IPS-18a (cell line): ENCODE data around the gene CSN3.
"Not testable (repeated sequence)": the region's sequence is repeated elsewhere in the genome, so short reads cannot be mapped to it uniquely, and the experiment has no call there.

ENCODE experiments used
- H3K27ac ChIP-seq: one replicate; pipeline ENCODE4 v1.5.1; 2013; ENCODE audit warnings: low read length
- H3K27me3 ChIP-seq: one replicate; pipeline ENCODE4 v1.6.1; 2013; ENCODE audit warnings: mild to moderate bottlenecking, low read length; ENCODE audit not compliant: control insufficient read depth, insufficient read depth
- H3K36me3 ChIP-seq: one replicate; pipeline ENCODE4 v1.6.1; 2013; ENCODE audit warnings: low read depth, low read length; ENCODE audit not compliant: control insufficient read depth
- H3K4me1 ChIP-seq: one replicate; pipeline ENCODE4 v1.6.1; 2013; ENCODE audit warnings: low read depth, low read length; ENCODE audit not compliant: control insufficient read depth
- H3K4me3 ChIP-seq: one replicate; pipeline ENCODE4 v1.5.1; 2013; ENCODE audit warnings: low read length
- H3K9ac ChIP-seq: one replicate; pipeline ENCODE4 v1.6.1; 2013; ENCODE audit warnings: mild to moderate bottlenecking, low read length, moderate library complexity
- H3K9me3 ChIP-seq: one replicate; pipeline ENCODE4 v1.6.1; 2013; ENCODE audit warnings: low read depth, low read length; ENCODE audit not compliant: control insufficient read depth

The CSN3 gene, protein sequence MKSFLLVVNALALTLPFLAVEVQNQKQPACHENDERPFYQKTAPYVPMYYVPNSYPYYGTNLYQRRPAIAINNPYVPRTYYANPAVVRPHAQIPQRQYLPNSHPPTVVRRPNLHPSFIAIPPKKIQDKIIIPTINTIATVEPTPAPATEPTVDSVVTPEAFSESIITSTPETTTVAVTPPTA

GRCh38 chr4:70242297-70242696 lies at the start of gene CSN3:
CSN3 (plus strand) TSS chr4:70242597; CDS start chr4:70244820, 2,223 bp downstream.
- not testable (repeated sequence) for H3K36me3 ChIP-seq, H3K27me3 ChIP-seq, H3K4me1 ChIP-seq, H3K4me3 ChIP-seq, H3K9ac ChIP-seq, H3K9me3 ChIP-seq, H3K27ac ChIP-seq

DNA sequence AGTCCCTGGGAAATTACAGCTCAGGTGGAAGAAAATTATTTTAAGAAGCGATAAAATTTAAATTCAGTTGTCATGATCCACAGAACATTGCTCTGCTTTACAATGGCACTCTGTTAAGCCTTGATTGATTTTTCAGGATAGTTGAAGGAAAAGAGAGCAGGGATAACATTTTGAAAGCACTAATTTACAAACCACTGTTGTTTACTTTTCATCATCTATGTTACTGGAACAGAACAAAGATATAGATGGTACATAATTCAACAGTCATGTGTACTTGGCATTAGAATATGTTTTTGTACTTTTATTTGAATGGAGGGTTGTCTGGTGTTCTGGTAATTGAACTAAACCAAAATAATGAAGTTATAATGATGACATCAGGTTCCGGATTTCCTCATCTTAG lies 49.5 kb upstream of the CSN3 start:
- Histone ChIP-seq H3K36me3 (no peaks in the 10 kb centered on the region), H3K27me3 (no peaks in the 10 kb centered on the region), H3K4me1 (peaks cover 5% of the 10 kb centered on the region), H3K9ac (no peak overlapping the region), H3K27ac (no peak overlapping the region), H3K4me3 (no peak overlapping the region), H3K9me3 (no peaks in the 10 kb centered on the region)

GRCh38 chr4:70195425-70195824 lies 47.0 kb upstream of the CSN3 start, which contains the start of gene ODAM:
ODAM (plus strand) TSS chr4:70195725; CDS start chr4:70196544, 819 bp downstream.
- H3K36me3 ChIP-seq = no peaks in the 10 kb centered on the region
- peaks cover 6% of the 10 kb centered on the region for H3K4me1 ChIP-seq
- H3K27ac ChIP-seq = no peak within 1 kb of the TSS
- H3K27me3 ChIP-seq = no peaks in the 10 kb centered on the region
- H3K9ac ChIP-seq = no peak within 1 kb of the TSS
- H3K4me3 ChIP-seq = no peak within 1 kb of the TSS
- no peaks in the 10 kb centered on the region for H3K9me3 ChIP-seq

DNA sequence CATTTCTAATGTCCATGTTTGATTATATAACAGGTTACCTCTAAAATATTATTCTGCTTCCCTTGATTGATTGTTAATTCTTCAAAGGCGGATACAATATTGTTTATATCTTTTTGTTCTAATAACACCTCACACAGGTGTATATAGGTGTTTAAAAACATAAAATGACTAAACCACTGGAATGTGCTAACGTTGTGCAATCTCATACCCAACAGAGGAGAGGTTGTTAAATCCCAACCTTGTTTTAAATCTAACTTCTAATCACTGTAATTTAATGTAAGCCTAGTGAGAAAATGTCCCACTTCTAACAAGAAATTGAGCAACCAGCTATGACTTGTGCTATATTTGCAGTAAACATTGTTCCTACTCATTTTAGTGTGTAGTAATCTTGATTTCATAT lies 45.5 kb upstream of the CSN3 start:
- H3K27ac ChIP-seq = no peak overlapping the region
- peaks cover 6% of the 10 kb centered on the region for H3K4me1 ChIP-seq
- no peak overlapping the region for H3K4me3 ChIP-seq
- H3K36me3 ChIP-seq = no peaks in the 10 kb centered on the region
- H3K9ac ChIP-seq = no peak overlapping the region
- H3K9me3 ChIP-seq = no peaks in the 10 kb centered on the region
- H3K27me3 ChIP-seq = no peaks in the 10 kb centered on the region

- Histone ChIP-seq H3K4me3 (no peak overlapping the region), H3K9ac (no peak overlapping the region), H3K27ac (no peak overlapping the region), H3K36me3 (no peaks in the 10 kb centered on the region), H3K9me3 (no peaks in the 10 kb centered on the region), H3K27me3 (no peaks in the 10 kb centered on the region), H3K4me1 (peaks cover 6% of the 10 kb centered on the region)
These were observed 44.6 kb upstream of the CSN3 start for GRCh38 chr4:70197842-70198241.

- H3K36me3 ChIP-seq = no peaks in the 10 kb centered on the region
- H3K4me1 ChIP-seq = no peaks in the 10 kb centered on the region
- no peak overlapping the region for H3K4me3 ChIP-seq
- no peaks in the 10 kb centered on the region for H3K9me3 ChIP-seq
- no peaks in the 10 kb centered on the region for H3K27me3 ChIP-seq
- no peak overlapping the region for H3K27ac ChIP-seq
- no peak overlapping the region for H3K9ac ChIP-seq
These were observed 38.8 kb upstream of the CSN3 start for GRCh38 chr4:70203601-70204000.

GRCh38 chr4:70212752-70213151 lies 29.6 kb upstream of the CSN3 start:
- H3K4me3 ChIP-seq, H3K4me1 ChIP-seq, H3K36me3 ChIP-seq, H3K9ac ChIP-seq, H3K9me3 ChIP-seq, H3K27ac ChIP-seq, H3K27me3 ChIP-seq: not testable (repeated sequence)

DNA sequence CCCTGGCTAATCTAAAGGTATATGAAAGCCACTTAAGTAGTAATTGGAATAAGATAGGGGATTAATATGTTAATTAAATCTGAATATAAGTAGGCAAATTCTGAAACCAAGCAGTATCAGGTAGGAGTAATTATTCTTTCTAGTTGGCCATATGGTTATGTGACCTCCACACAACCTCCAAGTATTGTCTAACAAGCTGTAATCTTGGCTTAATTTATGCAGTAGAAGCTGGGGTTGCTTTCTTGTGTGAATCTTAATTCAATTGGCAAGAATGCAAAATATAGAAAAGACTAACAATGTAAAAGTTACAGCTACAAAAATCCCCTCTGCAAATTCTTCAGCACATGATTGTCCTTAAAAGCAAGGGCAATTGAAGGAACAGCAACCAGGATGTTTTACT lies 26.3 kb upstream of the CSN3 start:
- not testable (repeated sequence) for H3K36me3 ChIP-seq, H3K27me3 ChIP-seq, H3K27ac ChIP-seq, H3K4me3 ChIP-seq, H3K9ac ChIP-seq, H3K9me3 ChIP-seq, H3K4me1 ChIP-seq

DNA sequence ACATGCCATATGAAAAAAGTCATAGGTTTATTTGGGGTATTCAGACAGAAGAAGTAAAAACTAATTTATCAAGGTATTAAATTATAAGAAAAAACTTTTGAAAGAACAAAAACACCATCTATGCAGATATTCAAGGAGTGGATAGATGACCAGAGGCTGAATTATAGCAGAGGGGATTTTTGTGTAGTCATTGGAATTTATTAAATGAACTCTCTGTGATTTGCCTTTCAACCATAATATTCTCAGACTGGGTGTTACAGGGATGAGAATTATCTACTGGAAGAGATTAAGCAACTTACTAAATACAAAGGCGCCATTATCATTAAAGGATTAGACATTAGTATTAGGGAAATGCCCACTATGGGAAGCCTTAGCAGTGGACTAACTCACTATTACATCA lies 25.8 kb upstream of the CSN3 start:
- H3K27ac ChIP-seq, H3K36me3 ChIP-seq, H3K4me3 ChIP-seq, H3K9me3 ChIP-seq, H3K4me1 ChIP-seq, H3K27me3 ChIP-seq, H3K9ac ChIP-seq: not testable (repeated sequence)

- H3K27me3 ChIP-seq, H3K27ac ChIP-seq, H3K4me1 ChIP-seq, H3K9ac ChIP-seq, H3K4me3 ChIP-seq, H3K9me3 ChIP-seq, H3K36me3 ChIP-seq: not testable (repeated sequence)
These were observed 21.0 kb upstream of the CSN3 start for GRCh38 chr4:70221389-70221788.

- not testable (repeated sequence) for H3K27ac ChIP-seq, H3K9ac ChIP-seq, H3K27me3 ChIP-seq, H3K4me3 ChIP-seq, H3K9me3 ChIP-seq, H3K4me1 ChIP-seq, H3K36me3 ChIP-seq
These were observed 20.6 kb upstream of the CSN3 start for GRCh38 chr4:70221818-70222217.

DNA sequence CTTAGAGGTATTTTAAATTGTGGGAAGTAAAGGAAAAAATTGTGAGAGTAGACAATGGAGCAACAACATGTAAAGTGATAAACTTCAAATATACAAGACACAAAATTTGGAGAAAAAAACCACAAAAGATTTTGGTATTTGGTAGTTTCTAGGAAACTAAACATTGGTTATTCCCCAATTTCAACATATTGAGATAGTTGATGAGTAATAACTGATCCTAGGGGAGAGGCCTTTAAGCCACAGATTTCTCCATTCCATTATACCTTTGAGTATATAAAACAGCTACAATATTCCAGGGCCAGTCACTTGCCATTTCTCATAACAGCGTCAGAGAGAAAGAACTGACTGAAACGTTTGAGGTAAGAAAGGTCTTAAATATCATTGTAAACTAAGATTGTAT lies 16.6 kb upstream of the CSN3 start, which contains the start of gene FDCSP:
FDCSP (plus strand) TSS at position 301 of the 400 bp plus-strand sequence. CDS start 5,071 bp downstream, outside the sequence.
- Histone ChIP-seq H3K9ac (no peak within 1 kb of the TSS), H3K27me3 (no peaks in the 10 kb centered on the region), H3K9me3 (no peaks in the 10 kb centered on the region), H3K36me3 (no peaks in the 10 kb centered on the region), H3K4me3 (no peak within 1 kb of the TSS), H3K4me1 (no peaks in the 10 kb centered on the region), H3K27ac (no peak within 1 kb of the TSS)
